Osteocyte (in vitro differentiated cells): Measurements from ENCODE around the gene RAD52. TPM values are rescaled to one million over a fixed set of nuclear protein-coding genes. Genes with fewer than 3 reads are reported as not detected.

Experiments used
- DNase-seq: peaks from one replicate; pipeline ENCODE4 v3.0.0; 2021; ENCODE audit warnings: mixed read lengths; ENCODE audit not compliant: unreplicated experiment; ENCODE audit errors: extremely low spot score
- H3K27ac Mint-ChIP-seq: one replicate; pipeline ENCODE4 v1.8.0; 2021; ENCODE audit warnings: mild to moderate bottlenecking, mixed read lengths; ENCODE audit not compliant: unreplicated experiment
- H3K27me3 Mint-ChIP-seq: one replicate; pipeline ENCODE4 v1.8.0; 2021; ENCODE audit warnings: mixed read lengths; ENCODE audit not compliant: unreplicated experiment
- H3K36me3 Mint-ChIP-seq: one replicate; pipeline ENCODE4 v1.8.0; 2021; ENCODE audit warnings: mixed read lengths; ENCODE audit not compliant: unreplicated experiment
- H3K4me1 Mint-ChIP-seq: one replicate; pipeline ENCODE4 v1.8.0; 2021; ENCODE audit warnings: mixed read lengths; ENCODE audit not compliant: unreplicated experiment
- H3K4me3 Mint-ChIP-seq: one replicate; pipeline ENCODE4 v1.8.0; 2021; ENCODE audit warnings: mild to moderate bottlenecking, moderate library complexity, mixed read lengths; ENCODE audit not compliant: unreplicated experiment
- H3K9me3 Mint-ChIP-seq: one replicate; pipeline ENCODE4 v1.8.0; 2021; ENCODE audit warnings: mixed read lengths; ENCODE audit not compliant: unreplicated experiment
- CTCF ChIP-seq: fragments of 200-600 bp; sonication (generic); IDR thresholded peaks from 2 replicates; pipeline ENCODE4 v1.5.0; 2021; ENCODE audit warnings: antibody characterized with exemption, mild to moderate bottlenecking, moderate library complexity
- total RNA-seq: library from RNA; stranded (reverse); gene quantifications from 2 replicates; pipeline ENCODE4 v1.2.1, GENCODE V29; 2021

The RAD52 gene
- total RNA-seq, 1 donor from 2014 or later = 17.8 TPM

DNA sequence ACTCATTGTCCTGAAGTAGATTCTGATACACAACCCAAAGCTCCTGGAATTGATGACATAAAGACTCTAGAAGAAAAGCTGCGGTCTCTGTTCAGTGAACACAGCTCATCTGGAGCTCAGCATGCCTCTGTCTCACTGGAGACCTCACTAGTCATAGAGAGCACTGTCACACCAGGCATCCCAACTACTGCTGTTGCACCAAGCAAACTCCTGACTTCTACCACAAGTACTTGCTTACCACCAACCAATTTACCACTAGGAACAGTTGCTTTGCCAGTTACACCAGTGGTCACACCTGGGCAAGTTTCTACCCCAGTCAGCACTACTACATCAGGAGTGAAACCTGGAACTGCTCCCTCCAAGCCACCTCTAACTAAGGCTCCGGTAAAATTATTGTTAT is 63.8 kb downstream of the RAD52 start:
- H3K4me1 Mint-ChIP-seq = no peaks in the 10 kb centered on the region
- TF ChIP-seq CTCF = no peak
- H3K9me3 Mint-ChIP-seq = no peaks in the 10 kb centered on the region
- no peak overlapping the region for H3K27ac Mint-ChIP-seq
- DNase-seq = no peak
- no peak overlapping the region for H3K4me3 Mint-ChIP-seq
- H3K27me3 Mint-ChIP-seq = no peaks in the 10 kb centered on the region
- peaks cover 69% of the 10 kb centered on the region for H3K36me3 Mint-ChIP-seq

DNA sequence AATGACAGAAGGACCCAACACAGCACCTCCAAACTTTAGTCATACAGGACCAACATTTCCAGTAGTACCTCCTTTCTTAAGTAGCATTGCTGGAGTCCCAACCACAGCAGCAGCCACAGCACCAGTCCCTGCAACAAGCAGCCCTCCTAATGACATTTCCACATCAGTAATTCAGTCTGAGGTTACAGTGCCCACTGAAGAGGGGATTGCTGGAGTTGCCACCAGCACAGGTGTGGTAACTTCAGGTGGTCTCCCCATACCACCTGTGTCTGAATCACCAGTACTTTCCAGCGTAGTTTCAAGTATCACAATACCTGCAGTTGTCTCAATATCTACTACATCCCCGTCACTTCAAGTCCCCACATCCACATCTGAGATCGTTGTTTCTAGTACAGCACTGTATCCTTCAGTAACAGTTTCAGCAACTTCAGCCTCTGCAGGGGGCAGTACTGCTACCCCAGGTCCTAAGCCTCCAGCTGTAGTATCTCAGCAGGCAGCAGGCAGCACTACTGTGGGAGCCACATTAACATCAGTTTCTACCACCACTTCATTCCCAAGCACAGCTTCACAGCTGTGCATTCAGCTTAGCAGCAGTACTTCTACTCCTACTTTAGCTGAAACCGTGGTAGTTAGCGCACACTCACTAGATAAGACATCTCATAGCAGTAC is 64.6 kb downstream of the RAD52 start:
- Mint-ChIP-seq H3K9me3 (no peaks in the 10 kb centered on the region), H3K4me3 (no peak overlapping the region), H3K36me3 (peaks cover 73% of the 10 kb centered on the region), H3K4me1 (no peaks in the 10 kb centered on the region), H3K27ac (no peak overlapping the region), H3K27me3 (no peaks in the 10 kb centered on the region)
- DNase-seq = no peak
- TF ChIP-seq CTCF = no peak

GRCh38 chr12:880656-881055 is 68.8 kb downstream of the RAD52 start:
- H3K27ac Mint-ChIP-seq = no peak overlapping the region
- H3K36me3 Mint-ChIP-seq = peaks cover 51% of the 10 kb centered on the region
- no peak for TF ChIP-seq CTCF

GRCh38 chr12:879641-880040 is 69.9 kb downstream of the RAD52 start:
- peaks cover 51% of the 10 kb centered on the region for H3K36me3 Mint-ChIP-seq

More at GRCh38 chr12:880656-881055, 68.8 kb downstream of the RAD52 start:
- H3K9me3 Mint-ChIP-seq = no peaks in the 10 kb centered on the region
- H3K27me3 Mint-ChIP-seq = no peaks in the 10 kb centered on the region
- H3K4me1 Mint-ChIP-seq = no peaks in the 10 kb centered on the region
- DNase-seq = no peak
- H3K4me3 Mint-ChIP-seq = no peak overlapping the region

DNA sequence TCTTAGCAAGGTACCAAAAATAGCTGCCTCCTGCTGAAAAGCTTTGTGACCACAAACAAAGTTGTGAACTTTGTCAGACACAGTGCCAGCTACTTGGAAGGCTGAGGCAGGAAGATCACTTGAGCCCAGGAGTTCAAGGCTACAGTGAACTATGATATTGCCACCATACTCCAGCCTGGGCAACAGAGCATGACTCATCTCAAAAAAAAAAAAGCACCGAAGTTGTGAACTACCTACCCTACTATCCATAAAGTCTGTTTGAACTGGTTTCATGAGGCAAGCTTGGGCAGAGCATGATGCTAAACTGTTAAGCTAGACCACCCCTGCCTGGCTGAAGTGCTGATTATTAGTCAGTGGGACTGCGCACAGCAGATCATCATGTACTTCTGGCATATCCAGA is 75.5 kb downstream of the RAD52 start:
- no peak for DNase-seq
- no peak for TF ChIP-seq CTCF
- H3K9me3 Mint-ChIP-seq = no peaks in the 10 kb centered on the region
- H3K36me3 Mint-ChIP-seq = peaks cover 29% of the 10 kb centered on the region
- H3K27ac Mint-ChIP-seq = no peak overlapping the region
- no peak overlapping the region for H3K4me3 Mint-ChIP-seq
- H3K4me1 Mint-ChIP-seq = no peaks in the 10 kb centered on the region
- H3K27me3 Mint-ChIP-seq = no peaks in the 10 kb centered on the region

More at GRCh38 chr12:879641-880040, 69.9 kb downstream of the RAD52 start:
- no peak for DNase-seq
- Mint-ChIP-seq H3K27ac (no peak overlapping the region), H3K4me1 (no peaks in the 10 kb centered on the region), H3K9me3 (no peaks in the 10 kb centered on the region), H3K27me3 (no peaks in the 10 kb centered on the region), H3K4me3 (no peak overlapping the region)
- no peak for TF ChIP-seq CTCF
